ENCODE results near the gene SMC3.

SMC3 gene

DNA sequence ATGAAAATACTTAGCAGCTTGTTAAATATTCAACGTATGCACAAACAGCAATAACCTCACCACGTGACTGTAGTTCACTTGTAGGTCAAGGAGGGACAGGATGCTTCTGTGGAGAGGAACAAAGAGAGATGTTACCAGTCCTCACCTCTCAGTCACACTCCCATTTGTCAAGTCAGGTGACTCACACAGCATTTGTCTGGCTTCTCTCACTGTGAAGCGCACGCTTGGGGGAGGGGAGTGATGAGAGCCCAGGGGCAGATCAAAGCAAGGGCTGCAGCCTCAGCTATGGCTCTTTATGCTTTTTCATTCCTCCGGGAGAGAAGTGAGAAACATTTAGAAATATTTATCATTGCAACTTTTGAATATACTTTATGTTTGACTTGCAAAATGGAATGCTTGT is 73.8 kb downstream of the SMC3 start:
- Histone ChIP-seq H3K36me3 (ENCODE audit: insufficient read depth, low read length) (no peaks in the 10 kb centered on the region), H3K9me3 (ENCODE audit: low read length) (peaks cover under 1% of the 10 kb centered on the region), H3K27me3 (ENCODE audit: insufficient read depth, low read length) (peaks cover 46% of the 10 kb centered on the region), H3K4me3 (ENCODE audit: low read length) (no peak overlapping the region), H3K4me1 (ENCODE audit: insufficient read depth, low read length) (peaks cover 48% of the 10 kb centered on the region), H2AFZ (ENCODE audit: low read depth, low read length) (no peak overlapping the region)

DNA sequence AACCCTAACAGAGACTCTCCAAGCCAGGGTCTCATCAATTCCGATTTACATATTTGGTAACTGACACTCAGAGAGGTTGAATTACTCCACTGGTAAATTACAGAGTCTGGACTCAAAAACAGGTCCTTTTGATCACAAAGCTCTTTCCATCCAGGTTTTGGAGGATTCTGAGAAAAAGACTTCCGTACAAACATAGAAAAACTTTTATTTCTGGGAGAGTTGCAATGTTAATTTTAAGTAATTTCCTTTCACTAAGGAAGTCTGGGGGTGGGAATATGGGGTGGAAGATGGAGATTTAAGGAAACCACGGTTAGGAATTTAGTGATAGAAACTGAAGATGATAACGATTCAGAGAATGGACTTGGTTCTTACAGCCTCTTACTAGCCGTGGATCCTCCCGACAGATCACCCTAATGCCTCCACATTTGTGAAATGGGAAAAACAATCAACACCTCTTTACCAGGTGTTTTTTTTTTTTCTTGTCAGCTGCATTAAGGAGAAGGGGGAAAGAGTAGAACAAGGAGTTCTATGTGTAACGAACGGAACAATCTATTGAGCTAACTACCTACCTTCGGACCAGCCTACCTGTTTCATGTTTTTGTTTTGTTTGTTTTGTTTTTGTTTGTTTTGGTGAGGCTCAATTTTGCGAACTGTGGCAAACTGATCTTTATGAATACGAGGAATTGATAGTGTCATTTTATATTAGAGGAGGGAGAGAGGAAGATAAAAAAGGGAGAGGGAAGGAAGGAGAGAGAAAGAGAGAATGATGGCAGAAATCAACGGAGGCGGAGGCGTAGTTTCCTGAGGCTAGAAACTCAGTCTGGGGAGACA is 74.9 kb downstream of the SMC3 start:
- H3K4me1 ChIP-seq (ENCODE audit: insufficient read depth, low read length), result peaks cover 43% of the 10 kb centered on the region
- no peak overlapping the region for H2AFZ ChIP-seq (ENCODE audit: low read depth, low read length)
- peaks cover 47% of the 10 kb centered on the region for H3K27me3 ChIP-seq (ENCODE audit: insufficient read depth, low read length)
- no peaks in the 10 kb centered on the region for H3K36me3 ChIP-seq (ENCODE audit: insufficient read depth, low read length)
- peaks cover 4% of the 10 kb centered on the region for H3K9me3 ChIP-seq (ENCODE audit: low read length)
- H3K4me3 ChIP-seq (ENCODE audit: low read length), result no peak overlapping the region

DNA sequence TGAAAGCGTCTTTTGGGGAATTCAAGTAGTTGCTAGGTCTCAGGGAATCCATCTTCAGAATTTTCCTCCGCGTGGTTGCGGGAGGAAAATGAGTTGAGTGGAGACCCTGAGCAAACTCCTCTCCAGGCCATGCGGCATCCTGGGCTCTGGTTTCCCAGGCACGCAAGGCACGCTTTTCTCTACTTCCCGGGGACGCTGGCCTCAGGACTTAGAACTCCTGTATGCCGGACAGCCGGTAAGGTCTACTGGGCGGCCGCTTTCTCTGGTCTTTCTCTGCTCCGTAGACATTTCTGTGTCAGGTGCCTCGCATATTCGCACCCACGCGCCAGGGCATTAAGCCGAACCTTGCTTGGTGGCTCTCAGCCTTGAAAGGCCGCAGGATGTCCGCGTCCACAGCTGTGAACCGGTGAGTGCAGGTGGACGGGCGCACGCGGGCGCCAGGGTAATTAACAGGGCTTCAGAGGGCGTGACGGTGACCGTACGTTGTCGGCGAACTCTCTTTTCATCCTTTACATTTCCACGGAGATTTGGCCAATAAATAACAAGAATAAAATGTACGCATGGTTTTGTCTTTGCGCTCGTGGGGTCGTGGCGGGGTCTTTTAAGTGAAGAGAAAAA is 75.6 kb downstream of the SMC3 start:
- Histone ChIP-seq H3K4me3 (ENCODE audit: low read length) (peak overlapping the region; percentile 61), H3K9me3 (ENCODE audit: low read length) (peaks cover 4% of the 10 kb centered on the region), H3K36me3 (ENCODE audit: insufficient read depth, low read length) (no peaks in the 10 kb centered on the region), H3K4me1 (ENCODE audit: insufficient read depth, low read length) (peaks cover 38% of the 10 kb centered on the region), H3K27me3 (ENCODE audit: insufficient read depth, low read length) (peaks cover 43% of the 10 kb centered on the region), H2AFZ (ENCODE audit: low read depth, low read length) (peak overlapping the region; percentile 90)

DNA sequence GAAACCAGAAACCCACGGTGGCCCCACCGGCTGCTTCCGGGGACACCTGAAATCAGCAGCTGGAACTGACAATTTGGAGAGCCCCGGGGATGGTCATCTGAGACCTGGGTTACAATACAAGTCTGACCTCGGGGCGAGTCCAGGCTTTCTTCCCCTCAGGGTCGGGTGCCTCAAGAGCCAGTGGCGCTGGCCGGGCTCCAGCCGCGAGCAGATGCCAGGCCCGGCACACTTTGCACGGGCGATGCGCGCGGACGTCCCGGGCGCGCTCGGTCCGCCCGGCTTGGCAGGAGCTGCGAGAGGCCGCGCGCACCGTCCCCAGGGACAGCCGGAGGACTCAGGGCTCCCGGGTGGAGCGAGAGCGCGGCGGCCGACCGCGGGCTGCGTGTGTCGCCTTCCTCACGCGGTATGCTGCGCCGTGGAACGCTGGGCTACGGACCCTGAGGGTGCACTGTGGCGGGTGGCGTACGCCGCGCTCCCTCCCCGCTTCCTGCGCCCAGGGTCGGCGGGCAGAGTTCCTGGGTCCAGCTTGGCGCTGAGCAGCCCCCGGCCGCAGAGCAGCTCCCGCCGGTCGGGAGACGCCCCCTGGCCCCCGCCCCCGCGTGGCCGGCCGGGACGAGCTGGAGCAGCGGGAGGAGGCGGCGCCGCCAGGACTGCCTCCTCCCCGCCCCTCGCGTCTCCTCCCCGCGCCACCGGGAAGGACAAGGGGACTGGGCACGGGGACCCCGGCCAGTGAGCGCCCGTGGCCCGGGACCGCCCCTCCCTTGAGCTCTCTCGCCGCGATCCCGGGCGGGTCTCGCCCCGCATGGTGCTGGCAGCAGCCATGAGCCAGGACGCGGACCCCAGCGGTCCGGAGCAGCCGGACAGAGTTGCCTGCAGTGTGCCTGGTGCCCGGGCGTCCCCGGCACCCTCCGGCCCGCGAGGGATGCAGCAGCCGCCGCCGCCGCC is 76.4 kb downstream of the SMC3 start, which contains the start of gene RBM20:
TSS of gene RBM20 (plus strand) at position 684 of the 945 bp plus-strand sequence. CDS start at position 803, 119 bp downstream.
- peaks cover 38% of the 10 kb centered on the region for H3K4me1 ChIP-seq (ENCODE audit: insufficient read depth, low read length)
- H2AFZ ChIP-seq (ENCODE audit: low read depth, low read length), result peak within 1 kb of the TSS; percentile 90
- H3K4me3 ChIP-seq (ENCODE audit: low read length), result peak within 1 kb of the TSS; percentile 61
- H3K36me3 ChIP-seq (ENCODE audit: insufficient read depth, low read length), result no peaks in the 10 kb centered on the region
- peaks cover 47% of the 10 kb centered on the region for H3K27me3 ChIP-seq (ENCODE audit: insufficient read depth, low read length)
- peaks cover 4% of the 10 kb centered on the region for H3K9me3 ChIP-seq (ENCODE audit: low read length)

DNA sequence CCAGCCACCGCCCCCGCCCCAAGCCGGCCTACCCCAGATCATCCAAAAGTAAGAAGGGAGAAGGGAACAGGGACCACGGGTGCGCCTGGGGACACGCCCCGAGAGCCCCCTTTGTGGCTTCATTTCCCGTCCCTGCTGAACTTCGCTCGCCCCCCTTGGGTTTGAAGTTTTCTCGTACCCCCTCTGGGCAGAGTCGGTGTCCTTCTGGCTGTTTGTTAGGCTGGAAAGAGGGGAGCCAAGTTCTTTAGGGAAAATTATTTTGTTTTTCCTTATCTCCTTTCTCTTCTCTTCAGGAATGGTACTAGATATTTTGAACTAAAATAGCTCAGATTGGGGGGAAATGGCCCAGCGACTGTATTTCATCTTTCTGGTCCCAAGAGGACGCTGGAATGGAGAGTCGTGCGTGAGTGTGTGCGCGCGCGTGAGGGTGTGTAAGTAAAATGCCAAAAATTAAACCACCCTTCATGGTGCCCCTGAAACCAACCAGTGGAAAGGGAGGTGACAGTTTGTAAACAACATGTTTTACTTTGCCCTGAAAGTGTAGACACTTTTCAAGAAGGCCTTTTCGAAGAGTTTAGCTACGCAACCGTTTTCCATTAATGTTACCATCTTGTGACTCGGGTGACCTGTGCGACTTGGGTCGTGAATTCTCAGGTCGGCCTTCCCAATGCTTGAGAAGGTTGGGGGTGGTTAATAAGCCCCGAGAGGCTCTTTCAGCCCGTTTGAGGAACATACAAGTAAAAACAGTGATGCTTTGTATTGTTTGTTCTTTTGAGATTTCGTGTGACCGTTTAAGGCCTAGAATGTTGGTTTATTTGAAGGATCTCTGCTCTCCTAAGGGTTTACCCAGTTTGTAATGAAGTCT is 77.3 kb downstream of the SMC3 start:
- peaks cover 4% of the 10 kb centered on the region for H3K9me3 ChIP-seq (ENCODE audit: low read length)
- H3K4me3 ChIP-seq (ENCODE audit: low read length), result peak overlapping the region; percentile 61
- H3K36me3 ChIP-seq (ENCODE audit: insufficient read depth, low read length), result no peaks in the 10 kb centered on the region
- peak overlapping the region; percentile 90 for H2AFZ ChIP-seq (ENCODE audit: low read depth, low read length)
- H3K4me1 ChIP-seq (ENCODE audit: insufficient read depth, low read length), result peaks cover 41% of the 10 kb centered on the region
- H3K27me3 ChIP-seq (ENCODE audit: insufficient read depth, low read length), result peaks cover 53% of the 10 kb centered on the region

DNA sequence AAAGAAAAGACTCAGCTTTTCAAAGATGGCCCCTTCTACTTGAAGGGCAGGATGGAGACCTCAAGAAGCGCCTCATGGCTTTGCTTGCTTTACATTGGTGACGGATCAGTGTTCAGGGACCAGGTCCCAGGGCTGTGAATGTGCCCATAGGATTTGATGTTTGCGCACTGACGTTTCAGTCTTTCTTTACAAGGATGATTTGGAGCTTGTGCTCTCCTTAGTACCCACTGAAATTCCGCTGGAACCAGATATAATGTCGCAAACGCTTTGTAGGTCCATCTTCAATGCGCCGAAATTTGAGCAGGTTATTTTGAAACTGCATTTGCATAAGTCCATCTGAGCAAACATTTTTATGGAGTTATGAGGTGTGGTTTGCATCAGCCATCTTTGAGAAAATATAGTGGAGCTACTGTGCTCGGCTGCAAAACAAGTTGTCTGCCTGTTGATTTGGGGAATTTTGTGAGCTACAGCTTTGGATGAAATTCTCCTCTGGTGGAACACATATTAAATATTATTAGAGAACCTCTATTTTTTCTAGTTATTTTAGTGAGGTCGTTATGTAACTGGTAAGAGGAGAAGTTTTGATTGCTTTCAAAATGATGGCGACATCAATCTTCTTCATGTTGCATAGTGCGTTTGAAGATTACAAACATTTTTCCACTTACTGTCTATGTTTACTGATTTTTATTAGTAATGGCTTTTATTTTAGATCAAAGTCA is 79.1 kb downstream of the SMC3 start:
- Histone ChIP-seq H3K9me3 (ENCODE audit: low read length) (peaks cover 4% of the 10 kb centered on the region), H3K4me3 (ENCODE audit: low read length) (no peak overlapping the region), H3K36me3 (ENCODE audit: insufficient read depth, low read length) (no peaks in the 10 kb centered on the region), H2AFZ (ENCODE audit: low read depth, low read length) (no peak overlapping the region), H3K27me3 (ENCODE audit: insufficient read depth, low read length) (peaks cover 67% of the 10 kb centered on the region), H3K4me1 (ENCODE audit: insufficient read depth, low read length) (peaks cover 32% of the 10 kb centered on the region)

DNA sequence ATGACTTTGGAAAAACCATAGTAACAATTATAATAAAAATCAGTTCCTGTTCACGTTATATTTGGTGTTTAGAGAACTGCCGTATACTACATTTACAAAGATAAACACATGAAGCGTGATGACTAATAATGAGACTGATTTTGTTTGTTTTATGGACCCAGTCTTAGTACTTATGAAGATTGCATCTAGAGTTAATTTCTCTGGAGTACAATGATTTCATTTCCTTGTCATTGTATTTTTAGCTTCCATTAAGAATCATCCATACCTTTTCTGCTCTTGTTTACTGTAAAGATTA is 79.6 kb downstream of the SMC3 start:
- peaks cover 4% of the 10 kb centered on the region for H3K9me3 ChIP-seq (ENCODE audit: low read length)
- H3K27me3 ChIP-seq (ENCODE audit: insufficient read depth, low read length), result peaks cover 66% of the 10 kb centered on the region

DNA sequence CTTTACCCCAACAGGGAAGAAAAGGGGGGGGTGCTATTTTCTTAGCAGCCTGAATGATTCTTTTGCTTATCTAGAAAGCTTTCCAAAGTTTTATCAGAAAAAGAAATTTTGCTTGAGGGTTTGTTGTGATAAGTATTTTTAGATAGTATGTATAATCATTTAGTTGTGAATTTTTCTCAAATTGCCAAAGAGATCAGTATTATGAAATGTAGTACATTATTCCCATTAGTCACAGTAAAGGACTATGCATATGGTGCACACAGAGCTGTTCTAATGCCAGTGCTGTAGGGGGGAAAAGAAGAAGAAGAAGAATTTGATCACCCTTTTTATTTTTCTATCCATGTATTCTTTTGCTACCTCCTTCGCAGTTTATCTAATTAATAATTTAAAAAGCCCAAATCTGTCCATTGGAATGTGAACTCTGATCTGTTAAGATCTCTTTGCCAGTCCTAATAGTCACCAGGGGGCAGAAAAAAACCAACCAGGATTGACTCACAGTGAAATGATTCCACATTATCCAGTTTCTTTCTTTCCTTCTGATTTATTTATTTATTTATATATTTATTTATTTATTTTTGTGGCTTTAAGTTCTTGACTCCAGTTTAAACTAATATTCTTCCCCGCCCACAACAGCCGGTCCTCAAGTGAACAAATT is 81.3 kb downstream of the SMC3 start:
- H3K27me3 ChIP-seq (ENCODE audit: insufficient read depth, low read length), result peaks cover 50% of the 10 kb centered on the region
- no peak overlapping the region for H2AFZ ChIP-seq (ENCODE audit: low read depth, low read length)
- H3K36me3 ChIP-seq (ENCODE audit: insufficient read depth, low read length), result no peaks in the 10 kb centered on the region
- H3K4me3 ChIP-seq (ENCODE audit: low read length), result no peak overlapping the region
- peaks cover 12% of the 10 kb centered on the region for H3K4me1 ChIP-seq (ENCODE audit: insufficient read depth, low read length)
- H3K9me3 ChIP-seq (ENCODE audit: low read length), result peaks cover 4% of the 10 kb centered on the region

More for the DNA sequence above, 79.6 kb downstream of the SMC3 start:
- Histone ChIP-seq H2AFZ (ENCODE audit: low read depth, low read length) (no peak overlapping the region), H3K4me3 (ENCODE audit: low read length) (no peak overlapping the region), H3K36me3 (ENCODE audit: insufficient read depth, low read length) (no peaks in the 10 kb centered on the region), H3K4me1 (ENCODE audit: insufficient read depth, low read length) (peaks cover 27% of the 10 kb centered on the region)

DNA sequence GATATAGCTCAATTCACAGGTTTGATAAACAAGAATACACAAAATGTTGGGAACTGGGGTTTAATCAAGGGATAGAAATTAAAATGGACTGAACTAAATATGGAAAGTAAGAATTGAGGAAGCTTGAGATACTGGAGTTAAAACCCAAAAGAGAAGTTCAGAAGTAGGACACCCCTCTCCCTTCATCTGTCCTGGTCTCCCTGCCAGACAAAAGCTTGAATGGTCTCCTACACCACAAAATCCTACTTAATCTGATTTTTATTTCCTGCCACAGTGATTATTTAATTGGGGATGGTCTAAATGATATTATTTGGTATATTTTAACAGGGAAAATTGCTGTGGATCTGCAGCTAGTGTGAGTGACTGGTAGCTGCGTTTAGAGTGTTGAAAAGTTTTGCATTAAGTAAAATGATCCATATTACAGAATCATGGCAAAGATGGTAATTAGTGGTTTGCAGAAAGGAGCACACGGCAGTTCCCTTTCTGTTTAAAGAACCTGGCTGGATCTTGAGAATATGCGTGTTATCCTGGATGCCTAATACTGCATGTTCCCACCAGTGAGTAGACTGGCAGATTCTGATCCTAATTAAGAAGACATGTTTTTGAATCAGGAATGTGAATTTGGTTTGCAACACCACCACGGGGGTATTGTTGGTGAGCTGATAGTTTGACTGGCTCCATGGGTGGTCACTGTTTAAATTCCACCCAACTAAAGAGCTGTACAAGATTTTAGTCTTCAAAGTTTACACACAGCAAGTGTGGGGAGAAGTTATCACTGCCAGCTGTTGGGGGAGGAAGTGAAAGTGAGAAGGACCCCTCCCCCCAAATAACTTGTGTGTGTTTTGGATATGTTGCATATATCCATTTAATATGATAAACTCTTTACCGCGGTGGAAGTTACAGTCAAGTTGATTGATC is 82.1 kb downstream of the SMC3 start:
- H3K27me3 ChIP-seq (ENCODE audit: insufficient read depth, low read length), result peaks cover 47% of the 10 kb centered on the region
- H2AFZ ChIP-seq (ENCODE audit: low read depth, low read length), result no peak overlapping the region
- no peak overlapping the region for H3K4me3 ChIP-seq (ENCODE audit: low read length)
- no peaks in the 10 kb centered on the region for H3K36me3 ChIP-seq (ENCODE audit: insufficient read depth, low read length)
- H3K4me1 ChIP-seq (ENCODE audit: insufficient read depth, low read length), result peaks cover 9% of the 10 kb centered on the region
- H3K9me3 ChIP-seq (ENCODE audit: low read length), result peaks cover 4% of the 10 kb centered on the region

DNA sequence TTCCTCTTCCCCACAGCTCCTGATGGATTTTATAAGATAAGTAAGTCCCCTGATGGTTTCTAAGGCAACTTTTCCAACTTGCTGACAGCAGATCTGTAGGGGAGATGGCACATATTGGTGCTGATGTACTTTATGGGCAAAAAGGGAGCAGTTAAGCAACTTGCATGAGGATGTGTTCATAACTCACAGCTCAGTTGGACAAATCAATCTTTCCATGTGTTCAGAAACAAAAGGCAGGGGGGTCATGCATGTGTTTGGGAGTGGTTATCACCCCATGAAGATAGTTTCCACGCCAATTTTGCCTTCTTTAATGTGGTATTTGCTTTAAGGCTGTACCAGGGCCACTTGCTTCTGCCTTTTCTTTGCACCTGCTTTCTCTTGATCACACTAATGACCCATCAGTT is 82.8 kb downstream of the SMC3 start:
- peaks cover 4% of the 10 kb centered on the region for H3K4me1 ChIP-seq (ENCODE audit: insufficient read depth, low read length)
- peaks cover 40% of the 10 kb centered on the region for H3K27me3 ChIP-seq (ENCODE audit: insufficient read depth, low read length)
- no peak overlapping the region for H3K4me3 ChIP-seq (ENCODE audit: low read length)
- no peaks in the 10 kb centered on the region for H3K36me3 ChIP-seq (ENCODE audit: insufficient read depth, low read length)
- H3K9me3 ChIP-seq (ENCODE audit: low read length), result peaks cover 4% of the 10 kb centered on the region
- H2AFZ ChIP-seq (ENCODE audit: low read depth, low read length), result no peak overlapping the region

Data from neuron (in vitro differentiated cells).